CD4-positive, alpha-beta T cell treated with Interleukin-4 for 4 hours (primary cell): ENCODE data around the gene EPHX1.
"Not testable (repeated sequence)": the region's sequence is repeated elsewhere in the genome, so short reads cannot be mapped to it uniquely, and the experiment has no call there.

Experiments
- DNase-seq: peaks from one replicate; pipeline ENCODE4 v3.0.0-alpha.2; 2020

The EPHX1 gene

GRCh38 chr1:225883616-225884265 lies 73.8 kb downstream of the EPHX1 start:
- DNase-seq: no peak

- no peak for DNase-seq
These were observed 75.4 kb downstream of the EPHX1 start for GRCh38 chr1:225885336-225885735.

GRCh38 chr1:225886159-225887029 lies 76.5 kb downstream of the EPHX1 start:
- DNase-seq: no peak

- no peak for DNase-seq
These were observed 77.0 kb downstream of the EPHX1 start for GRCh38 chr1:225887030-225887314.

- not testable (repeated sequence) for DNase-seq
These were observed 77.8 kb downstream of the EPHX1 start for GRCh38 chr1:225887554-225888288.

- no peak for DNase-seq
These were observed 78.5 kb downstream of the EPHX1 start for GRCh38 chr1:225888289-225888897.

GRCh38 chr1:225888898-225889601 lies 79.1 kb downstream of the EPHX1 start, which contains the start of gene LEFTY1:
Gene LEFTY1 (minus strand): TSS chr1:225889146. CDS start chr1:225889066, 80 bp downstream.
- DNase-seq: no peak

- no peak for DNase-seq
These were observed 79.8 kb downstream of the EPHX1 start for GRCh38 chr1:225889743-225890142.

GRCh38 chr1:225890346-225891228 lies 80.7 kb downstream of the EPHX1 start:
- no peak for DNase-seq

- DNase-seq: no peak
These were observed 81.5 kb downstream of the EPHX1 start for GRCh38 chr1:225891229-225891972.

- no peak for DNase-seq
These were observed 82.4 kb downstream of the EPHX1 start for GRCh38 chr1:225892307-225892706.
